Activated effector memory CD4-positive, alpha-beta T cell treated with Interleukin-2 at 50 U/mL for 16 hours (primary cell): ENCODE results near the gene MAN1C1.

ENCODE experiments used
- DNase-seq: peaks from one replicate; pipeline ENCODE4 v3.0.0-alpha.2; 2020

The MAN1C1 gene

DNA sequence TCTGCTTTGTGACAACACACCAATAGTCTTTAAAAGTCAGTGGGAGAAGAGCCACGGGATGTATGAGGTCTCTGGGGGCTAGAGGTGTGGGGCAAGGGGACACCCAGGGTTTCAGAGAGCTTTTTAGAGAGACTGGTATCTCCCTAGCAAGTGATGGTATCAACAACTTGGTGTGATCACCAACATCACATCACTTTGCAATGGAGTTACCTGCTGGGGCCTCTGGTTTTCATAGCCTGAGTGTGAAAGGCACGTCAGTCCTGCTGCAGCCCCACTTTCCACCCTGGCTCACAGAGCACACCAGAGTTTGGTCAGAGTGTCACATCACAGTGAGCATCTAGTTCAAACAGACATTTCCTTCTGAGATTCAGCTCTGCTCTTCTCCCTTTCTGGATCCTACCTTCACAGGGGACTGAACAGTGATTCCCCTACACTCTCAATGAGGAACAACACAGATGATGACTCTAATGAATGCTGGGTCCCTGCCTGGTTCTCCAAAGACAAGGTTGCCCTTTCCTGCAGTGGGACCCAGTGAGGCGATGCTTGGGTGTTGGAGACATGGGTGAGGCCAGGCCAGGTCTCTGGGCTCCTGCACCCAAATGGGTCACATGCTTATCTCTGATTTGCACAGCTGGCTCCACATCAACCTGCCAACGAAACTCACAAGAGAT lies 2.0 kb upstream of the MAN1C1 start:
- DNase-seq = no peak

GRCh38 chr1:25615172-25615541 lies 1.4 kb upstream of the MAN1C1 start:
- no peak for DNase-seq

DNA sequence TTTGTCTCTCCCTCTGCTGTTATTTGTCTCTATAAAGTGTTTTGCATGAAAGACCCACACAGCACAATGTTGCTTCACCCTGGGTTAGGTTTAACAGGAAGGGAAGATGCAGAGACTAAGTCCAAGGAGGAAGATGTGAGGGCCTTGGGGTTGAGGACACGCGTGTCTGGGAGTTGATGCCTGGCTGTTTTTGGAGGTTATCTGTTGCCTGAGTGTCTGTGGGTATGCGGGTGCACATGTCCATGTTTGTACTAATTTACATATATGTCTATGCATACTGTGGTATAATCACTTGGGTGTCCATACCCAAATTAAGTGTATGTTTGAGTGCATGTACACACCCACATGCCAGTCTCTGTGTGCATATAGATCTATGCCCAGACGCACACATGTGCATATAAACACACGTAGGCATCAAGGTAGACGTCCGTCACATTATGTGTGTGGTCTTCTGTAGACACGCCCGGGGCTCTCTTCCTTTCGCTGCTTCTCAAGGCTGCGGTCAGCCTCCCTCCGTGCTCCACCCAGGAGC lies 962 bp upstream of the MAN1C1 start:
- no peak for DNase-seq

DNA sequence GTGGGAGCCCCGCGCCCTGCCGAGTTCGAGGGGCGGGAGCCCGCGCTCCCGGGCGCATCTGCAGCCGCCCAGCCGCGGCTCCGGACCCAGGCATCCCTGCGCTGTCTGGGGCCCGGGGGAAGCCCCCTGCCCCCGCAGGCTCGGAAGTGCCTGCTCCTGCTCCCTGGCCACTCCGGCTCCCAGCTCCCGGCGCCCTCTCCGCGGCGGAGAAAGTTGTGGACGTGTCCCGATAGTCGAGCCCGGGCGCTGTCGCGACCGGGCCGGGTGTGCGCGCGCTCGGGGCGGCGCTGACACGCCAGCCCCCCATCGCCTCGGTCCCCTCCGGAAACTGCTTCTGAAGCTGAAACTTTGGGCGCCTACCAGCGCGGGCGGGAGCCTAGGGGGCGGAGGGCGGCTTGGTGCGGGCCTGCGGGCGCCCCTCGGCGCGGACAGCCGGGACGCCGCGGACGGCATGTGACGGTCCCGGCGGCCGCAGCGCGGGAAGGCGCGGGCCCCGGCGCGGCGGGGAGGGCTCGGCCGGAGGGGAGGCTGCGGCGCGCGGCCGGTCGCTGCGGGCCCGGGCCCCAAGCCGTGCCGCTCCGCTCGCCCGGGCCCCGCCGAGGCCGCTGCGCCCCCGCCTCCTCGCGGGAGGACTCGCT lies 515 bp downstream of the MAN1C1 start:
- no peak for DNase-seq

DNA sequence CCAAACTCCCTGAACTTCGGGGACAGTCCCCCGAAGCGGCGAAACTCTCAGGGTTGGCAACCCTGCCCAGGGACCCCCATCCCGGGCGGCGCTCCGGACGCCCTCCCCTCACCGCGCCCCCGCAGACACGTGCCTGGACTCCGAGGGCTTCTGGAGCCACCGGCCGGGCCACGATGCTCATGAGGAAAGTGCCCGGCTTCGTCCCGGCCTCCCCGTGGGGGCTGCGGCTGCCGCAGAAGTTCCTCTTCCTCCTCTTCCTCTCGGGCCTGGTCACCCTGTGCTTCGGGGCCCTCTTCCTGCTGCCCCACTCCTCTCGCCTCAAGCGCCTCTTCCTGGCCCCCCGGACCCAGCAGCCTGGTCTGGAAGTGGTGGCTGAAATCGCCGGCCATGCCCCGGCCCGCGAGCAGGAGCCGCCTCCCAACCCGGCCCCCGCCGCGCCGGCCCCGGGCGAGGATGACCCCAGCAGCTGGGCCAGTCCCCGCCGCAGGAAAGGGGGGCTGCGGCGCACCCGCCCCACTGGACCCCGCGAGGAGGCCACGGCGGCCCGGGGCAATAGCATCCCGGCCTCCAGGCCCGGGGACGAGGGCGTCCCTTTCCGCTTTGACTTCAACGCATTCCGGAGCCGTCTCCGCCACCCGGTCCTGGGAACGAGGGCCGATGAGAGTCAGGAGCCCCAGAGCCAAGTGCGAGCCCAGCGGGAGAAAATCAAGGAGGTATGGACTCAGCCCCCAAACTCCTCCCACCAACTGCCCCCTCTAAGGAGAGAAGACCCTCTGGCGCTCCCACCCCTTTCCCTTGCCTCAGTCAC lies 1.2 kb downstream of the MAN1C1 start:
- DNase-seq = no peak

GRCh38 chr1:25618433-25618808 lies 1.8 kb downstream of the MAN1C1 start:
- no peak for DNase-seq

GRCh38 chr1:25619101-25619890 lies 2.7 kb downstream of the MAN1C1 start:
- peak; percentile 38 for DNase-seq

DNA sequence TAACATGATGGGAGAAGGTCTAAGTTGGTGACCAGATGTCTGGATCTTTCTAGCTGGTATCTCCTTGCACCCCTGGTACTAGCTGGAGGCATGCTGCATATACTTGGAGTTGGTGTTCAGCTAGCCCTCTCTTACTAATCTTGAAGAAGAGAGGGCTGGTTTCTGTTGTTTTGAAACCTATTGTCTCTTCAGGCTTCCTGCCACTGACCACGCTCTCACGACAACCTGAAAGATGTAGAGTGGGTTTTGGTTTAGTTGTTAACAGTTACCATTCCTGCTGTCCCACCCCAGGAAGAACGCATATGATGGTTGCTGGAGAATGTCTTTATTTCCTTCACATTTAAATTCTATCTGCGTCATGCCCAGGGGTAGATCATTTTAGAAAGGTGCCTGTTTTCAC lies 3.6 kb downstream of the MAN1C1 start:
- DNase-seq = no peak

GRCh38 chr1:25620701-25621350 lies 4.2 kb downstream of the MAN1C1 start:
- DNase-seq = no peak

DNA sequence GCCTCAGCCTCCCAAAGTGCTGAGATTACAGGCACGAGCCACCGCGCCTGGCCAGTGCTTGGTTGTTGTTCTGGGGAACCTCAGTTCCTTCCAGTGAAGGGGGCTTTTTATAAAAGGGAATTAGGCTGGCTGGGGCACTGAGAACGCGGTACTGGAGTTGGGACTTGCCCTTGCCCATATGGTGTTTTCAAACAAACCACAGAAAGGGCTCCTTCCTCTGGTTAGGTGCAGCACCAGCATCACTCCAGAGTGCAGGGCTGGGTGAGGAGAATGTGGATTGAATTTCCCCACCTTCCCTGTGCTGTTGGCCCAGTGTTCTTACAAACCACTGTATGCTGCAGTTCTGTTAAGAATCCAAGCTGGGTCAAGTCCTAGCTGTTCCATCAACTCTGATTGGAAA lies 5.3 kb downstream of the MAN1C1 start:
- DNase-seq = no peak

DNA sequence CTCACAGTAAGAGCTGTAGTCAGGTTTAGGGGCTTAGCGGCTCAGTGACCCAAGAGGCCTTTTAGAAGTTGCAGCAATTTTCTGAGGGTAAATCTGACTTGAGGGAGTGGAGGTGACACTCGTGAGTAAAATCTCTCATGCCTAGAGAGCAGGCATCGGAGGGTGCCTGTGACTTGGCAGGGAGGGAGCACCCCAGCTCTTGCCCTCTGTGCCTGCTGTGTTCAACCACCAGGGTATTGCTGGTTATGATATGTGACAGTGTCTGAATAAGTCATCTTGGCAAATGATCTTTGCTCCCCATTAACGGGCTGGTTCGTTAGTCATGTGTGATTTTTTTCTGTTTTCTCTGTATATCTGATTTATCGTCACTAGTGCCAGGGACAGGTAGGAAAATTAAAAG lies 5.9 kb downstream of the MAN1C1 start:
- DNase-seq = no peak

GRCh38 chr1:25623007-25623406 lies 6.4 kb downstream of the MAN1C1 start:
- DNase-seq = no peak

DNA sequence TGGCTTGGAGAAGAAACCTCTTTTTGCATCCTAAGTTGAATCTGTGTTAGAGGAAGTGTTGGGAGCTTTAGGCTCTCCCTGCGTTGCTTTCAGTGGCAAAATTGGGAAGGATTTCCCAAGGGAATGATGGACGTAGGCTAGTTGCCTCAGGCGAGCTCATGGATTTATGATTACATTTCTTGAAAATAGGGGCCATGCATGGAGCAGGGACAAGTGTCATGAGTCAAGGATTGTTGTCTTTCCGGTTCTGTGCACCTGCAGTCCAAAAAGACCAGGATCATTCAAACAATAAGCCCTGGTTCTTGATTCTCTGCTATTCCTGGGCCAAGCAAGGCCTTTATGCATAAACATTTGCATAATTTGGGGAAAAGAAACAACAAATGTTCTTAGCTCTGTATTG lies 7.1 kb downstream of the MAN1C1 start:
- no peak for DNase-seq

- no peak for DNase-seq
These were observed 7.6 kb downstream of the MAN1C1 start for GRCh38 chr1:25624156-25624555.

DNA sequence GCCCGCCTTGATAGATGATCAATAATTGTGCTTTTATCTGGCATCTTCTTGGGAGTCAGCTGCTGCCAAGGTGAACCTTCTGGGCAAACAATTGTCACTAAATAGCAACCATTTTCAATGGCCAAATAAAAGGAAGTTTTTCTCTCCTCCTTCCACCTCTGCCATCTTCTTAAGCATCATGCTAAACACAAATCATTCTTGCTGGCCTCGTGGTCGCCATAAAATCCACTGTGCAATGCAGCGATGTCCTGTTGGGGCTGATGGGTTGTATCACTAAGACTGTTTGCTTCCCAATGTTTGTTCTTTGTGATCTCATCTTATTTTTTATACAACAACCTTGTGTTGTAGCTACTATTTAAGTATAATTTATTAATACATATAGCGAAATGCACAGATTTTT lies 8.0 kb downstream of the MAN1C1 start:
- no peak for DNase-seq

DNA sequence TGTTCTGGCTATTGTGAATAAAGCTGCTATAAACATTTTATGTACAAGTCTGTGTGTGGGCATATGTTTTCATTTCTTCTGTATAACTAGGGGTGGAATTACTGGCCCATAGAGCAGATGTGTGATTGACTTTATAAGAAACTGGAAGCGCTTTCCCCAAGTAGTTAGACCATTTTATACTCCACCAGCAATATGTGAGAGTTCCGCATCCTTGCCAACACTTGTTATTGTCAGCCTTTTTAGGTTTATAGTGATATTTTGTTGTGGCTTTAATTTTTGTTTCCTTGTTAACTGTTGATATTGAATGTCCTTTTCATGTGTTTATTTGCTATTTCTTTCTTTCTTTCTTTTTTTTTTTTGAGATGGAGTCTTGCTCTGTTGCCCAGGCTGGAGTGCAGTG lies 9.4 kb downstream of the MAN1C1 start:
- no peak for DNase-seq

DNA sequence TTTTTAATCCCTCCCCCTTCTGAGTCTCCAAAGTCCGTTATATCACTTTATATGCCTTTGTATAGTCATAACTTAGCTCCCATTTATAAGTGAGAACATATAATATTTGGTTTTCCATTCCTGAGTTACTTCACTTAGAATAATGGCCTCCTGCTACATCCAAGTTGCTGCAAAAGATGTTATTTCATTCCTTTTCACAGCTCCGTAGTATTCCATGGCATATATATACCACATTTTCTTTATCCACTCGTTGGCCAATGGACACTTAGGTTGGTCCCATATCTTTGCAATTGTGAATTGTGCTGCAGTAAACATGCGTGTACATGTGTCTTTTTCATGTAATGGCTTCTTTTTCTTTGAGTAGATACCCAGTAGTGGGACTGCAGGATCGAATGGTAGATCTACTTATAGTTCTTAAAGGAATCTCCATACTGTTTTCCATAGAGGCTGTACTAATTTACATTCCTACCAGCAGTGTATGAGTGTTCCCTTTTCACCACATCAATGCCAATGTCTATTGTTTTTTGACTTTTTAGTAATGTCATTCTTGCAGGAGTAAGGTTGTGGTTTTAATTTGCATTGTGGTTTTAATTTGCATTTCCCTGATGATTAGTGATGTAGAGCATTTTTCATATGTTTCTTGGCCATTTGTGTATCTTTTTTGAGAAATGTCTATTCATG lies 12.3 kb downstream of the MAN1C1 start:
- no peak for DNase-seq

DNA sequence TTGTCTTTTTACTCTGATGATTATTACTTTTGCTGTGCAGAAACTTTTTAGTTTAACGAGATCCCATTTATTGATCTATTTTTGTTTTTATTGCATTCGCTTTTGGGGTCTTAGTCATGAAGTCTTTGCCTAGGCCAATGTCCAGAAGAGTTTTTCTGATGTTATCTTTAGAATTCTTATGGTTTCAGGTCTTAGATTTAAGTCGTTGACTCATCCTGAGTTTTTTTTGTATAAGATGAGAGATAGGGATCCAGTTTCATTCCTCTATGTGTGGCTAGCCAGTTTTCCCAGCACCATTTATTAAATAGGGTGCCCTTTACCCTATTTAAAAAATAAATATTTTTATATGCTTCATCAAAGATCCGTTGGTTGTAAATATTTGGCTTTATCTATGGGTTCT lies 13.2 kb downstream of the MAN1C1 start:
- DNase-seq = no peak

DNA sequence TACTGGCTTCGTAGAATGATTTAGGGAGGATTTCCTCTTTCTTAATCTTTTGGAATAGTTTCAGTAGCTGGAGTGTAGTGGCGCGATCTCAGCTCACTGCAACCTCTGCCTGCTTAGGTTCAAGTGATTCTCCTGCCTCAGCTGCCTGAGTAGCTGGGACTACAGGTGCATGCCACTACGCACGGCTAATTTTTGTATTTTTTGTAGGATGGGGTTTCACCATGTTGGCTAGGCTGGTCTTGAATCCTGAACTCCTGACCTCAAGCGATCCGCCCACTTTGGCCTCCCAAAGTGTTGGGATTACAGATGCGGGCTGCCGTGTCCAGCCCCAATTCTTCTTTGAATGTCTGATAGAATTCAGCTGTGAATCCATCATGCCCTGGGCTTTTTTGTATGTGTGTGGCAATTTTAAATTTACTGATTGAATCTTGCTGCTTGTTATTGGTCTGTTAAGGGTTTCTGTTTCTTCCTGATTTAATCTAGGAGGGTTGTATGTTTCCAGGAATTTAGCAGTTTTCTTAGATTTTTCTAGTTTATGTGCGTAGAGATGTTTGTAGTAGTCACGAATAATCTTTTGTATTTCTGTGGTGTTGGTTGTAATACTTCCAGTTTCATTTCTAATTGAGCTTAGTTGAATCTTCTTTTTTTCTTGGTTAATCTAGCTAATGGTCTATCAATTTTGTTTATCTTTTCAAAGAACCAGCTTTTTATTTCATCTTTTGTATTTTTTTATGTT lies 15.3 kb downstream of the MAN1C1 start:
- DNase-seq = no peak

DNA sequence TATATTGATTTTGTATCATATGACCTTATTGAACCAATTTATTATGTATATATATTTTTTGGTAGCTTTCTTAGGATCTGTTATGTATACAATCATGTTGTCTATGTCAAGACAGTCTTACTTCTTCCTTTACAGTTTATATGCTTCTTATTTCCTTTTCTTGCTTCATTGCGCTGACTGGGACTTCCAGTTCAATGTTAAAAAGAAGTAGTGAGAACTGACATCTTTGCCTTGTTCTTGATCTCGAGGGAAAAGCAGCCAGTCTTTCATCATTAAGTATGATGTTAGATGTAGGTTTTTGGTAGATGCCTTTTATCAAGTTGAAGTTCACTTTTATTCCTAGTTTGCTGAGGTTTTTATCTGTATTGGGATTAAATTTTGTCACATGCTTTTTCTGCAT lies 17.5 kb downstream of the MAN1C1 start:
- no peak for DNase-seq

DNA sequence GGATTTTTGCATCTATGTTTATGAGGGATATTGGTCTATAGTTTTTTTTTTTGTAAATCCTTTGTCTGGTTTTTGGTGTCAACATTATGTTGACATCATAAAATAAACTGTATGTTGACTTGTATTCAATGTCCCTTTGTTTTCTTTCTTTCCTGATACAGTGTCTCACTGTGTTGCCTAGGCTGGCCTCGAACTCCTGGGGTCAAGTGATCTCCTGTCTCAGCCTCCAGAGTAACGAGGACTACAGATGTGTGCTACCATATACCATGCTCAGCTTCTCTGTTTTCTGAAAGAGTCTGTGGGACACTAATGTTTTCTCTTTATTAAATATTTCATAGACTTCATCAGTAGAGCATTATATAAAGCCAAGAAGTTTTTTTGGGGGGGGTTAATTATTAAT lies 18.3 kb downstream of the MAN1C1 start:
- no peak for DNase-seq
